MCF 10A (cell line): ENCODE results near the gene VSNL1. TPM values are rescaled to one million over a fixed set of nuclear protein-coding genes. Genes with fewer than 3 reads are reported as not detected.

Experiments
- BruUV-seq: library from RNA; stranded (reverse); fragments of 400-500 nt; replicated peaks from 2 replicates; lab custom pipeline; 2021; lab: Mats Ljungman, UMichigan
- CTCF ChIA-PET: fragments of 300-600 bp; sonication (Branson Sonifier 250); formaldehyde crosslinking; extraction: SDS; loops from one replicate; lab custom pipeline; 2021; ENCODE audit warnings: antibody characterized with exemption, inconsistent platforms; lab: Yijun Ruan, JAX
- POLR2A ChIA-PET: fragments of 300-600, 350-650 bp; sonication (Branson Sonifier 250); formaldehyde crosslinking; extraction: SDS; loops from one replicate; lab custom pipeline; 2020; ENCODE audit warnings: antibody characterized with exemption, inconsistent platforms; lab: Yijun Ruan, JAX
- DNase-seq: peaks from one replicate; pipeline ENCODE4 v3.0.0-alpha.2; 2018; ENCODE audit not compliant: unreplicated experiment
- H3K27ac Mint-ChIP-seq: one replicate; pipeline ENCODE4 v1.8.0; 2022; ENCODE audit warnings: mild to moderate bottlenecking, low read depth, mixed read lengths; ENCODE audit not compliant: unreplicated experiment
- H3K27me3 Mint-ChIP-seq: one replicate; pipeline ENCODE4 v1.8.0; 2022; ENCODE audit warnings: mixed read lengths; ENCODE audit not compliant: insufficient read depth, unreplicated experiment
- H3K36me3 Mint-ChIP-seq: one replicate; pipeline ENCODE4 v1.8.0; 2022; ENCODE audit warnings: mild to moderate bottlenecking, moderate library complexity, mixed read lengths; ENCODE audit not compliant: insufficient read depth, unreplicated experiment
- H3K4me1 Mint-ChIP-seq: one replicate; pipeline ENCODE4 v1.8.0; 2022; ENCODE audit warnings: mixed read lengths; ENCODE audit not compliant: insufficient read depth, unreplicated experiment
- H3K4me3 Mint-ChIP-seq: one replicate; pipeline ENCODE4 v1.8.0; 2022; ENCODE audit warnings: mild to moderate bottlenecking, moderate library complexity, mixed read lengths; ENCODE audit not compliant: unreplicated experiment
- H3K9me3 Mint-ChIP-seq: one replicate; pipeline ENCODE4 v1.8.0; 2022; ENCODE audit warnings: mixed read lengths; ENCODE audit not compliant: unreplicated experiment
- intact Hi-C: fragments of 100-400 bp; cut with micrococcal nuclease; formaldehyde crosslinking; loops from 2 replicates; pipeline ENCODE4 v1.14.1; 2022
- total RNA-seq: library from RNA; stranded (reverse); gene quantifications from 2 replicates; pipeline ENCODE4 v1.2.3, GENCODE V29; 2022
- TF ChIP-seq, protein P1 (sequence below): fragments of 200-600 bp; IDR thresholded peaks from one replicate; pipeline ENCODE4 v1.8.0; 2022; ENCODE audit warnings: antibody characterized with exemption, mild to moderate bottlenecking; ENCODE audit not compliant: unreplicated experiment

VSNL1 gene
- total RNA-seq, 1 experiment from 2014 or later: 2.4 TPM

DNA sequence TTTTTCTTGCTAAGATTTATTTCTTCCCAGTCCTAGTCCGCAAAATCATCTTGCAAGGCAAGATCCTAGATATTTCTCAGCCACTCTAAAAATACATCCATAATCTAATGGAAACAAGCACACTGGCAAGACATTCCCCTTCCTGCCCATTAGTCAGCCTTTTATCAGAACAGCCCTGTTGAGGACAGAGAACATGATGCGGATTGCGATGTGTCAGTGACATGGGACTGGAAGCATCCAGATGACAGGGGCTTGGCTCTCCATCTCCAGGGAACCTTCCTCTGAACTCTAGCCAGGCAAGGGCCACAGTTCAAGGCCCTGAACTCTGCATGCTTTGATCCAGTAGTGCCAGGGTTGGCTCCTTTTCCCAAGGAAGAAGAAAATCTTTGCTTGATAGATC, 70.0 kb downstream of the VSNL1 start:
- Mint-ChIP-seq H3K27me3 (no peaks in the 10 kb centered on the region), H3K36me3 (no peaks in the 10 kb centered on the region), H3K27ac (no peak overlapping the region), H3K4me1 (peaks cover 2% of the 10 kb centered on the region), H3K9me3 (no peaks in the 10 kb centered on the region), H3K4me3 (no peak overlapping the region)
- POLR2A ChIA-PET: no interaction called here
- TF ChIP-seq, protein P1, sequence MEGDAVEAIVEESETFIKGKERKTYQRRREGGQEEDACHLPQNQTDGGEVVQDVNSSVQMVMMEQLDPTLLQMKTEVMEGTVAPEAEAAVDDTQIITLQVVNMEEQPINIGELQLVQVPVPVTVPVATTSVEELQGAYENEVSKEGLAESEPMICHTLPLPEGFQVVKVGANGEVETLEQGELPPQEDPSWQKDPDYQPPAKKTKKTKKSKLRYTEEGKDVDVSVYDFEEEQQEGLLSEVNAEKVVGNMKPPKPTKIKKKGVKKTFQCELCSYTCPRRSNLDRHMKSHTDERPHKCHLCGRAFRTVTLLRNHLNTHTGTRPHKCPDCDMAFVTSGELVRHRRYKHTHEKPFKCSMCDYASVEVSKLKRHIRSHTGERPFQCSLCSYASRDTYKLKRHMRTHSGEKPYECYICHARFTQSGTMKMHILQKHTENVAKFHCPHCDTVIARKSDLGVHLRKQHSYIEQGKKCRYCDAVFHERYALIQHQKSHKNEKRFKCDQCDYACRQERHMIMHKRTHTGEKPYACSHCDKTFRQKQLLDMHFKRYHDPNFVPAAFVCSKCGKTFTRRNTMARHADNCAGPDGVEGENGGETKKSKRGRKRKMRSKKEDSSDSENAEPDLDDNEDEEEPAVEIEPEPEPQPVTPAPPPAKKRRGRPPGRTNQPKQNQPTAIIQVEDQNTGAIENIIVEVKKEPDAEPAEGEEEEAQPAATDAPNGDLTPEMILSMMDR: no peak
- no TSS peak for BruUV-seq
- intact Hi-C loops: no loop called here
- no peak for DNase-seq
- CTCF ChIA-PET: interaction anchor here (0.6 to 0.8 kb wide), 2 partner anchors 35 to 284 kb away, joined by 3 to 4 read pairs; no protein-coding TSS in a partner anchor

DNA sequence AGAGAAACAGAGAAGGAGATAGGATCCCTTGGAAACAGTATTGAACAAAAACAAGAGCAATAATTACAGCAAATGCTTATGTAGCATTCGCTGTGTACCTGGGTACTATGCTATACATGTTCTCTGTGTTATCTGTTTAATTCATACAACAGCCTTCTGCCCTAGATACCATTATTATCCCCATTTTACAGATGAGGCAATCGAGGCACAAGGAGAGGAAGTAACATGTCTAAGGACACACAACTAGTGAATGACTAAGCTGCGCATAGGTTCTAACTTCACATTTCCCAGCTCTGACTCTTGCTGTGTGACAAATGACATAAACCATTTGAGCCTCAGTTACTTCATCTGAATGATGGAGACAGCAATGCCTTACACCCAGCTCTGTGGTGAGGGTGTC, 70.5 kb downstream of the VSNL1 start:
- no peak overlapping the region for H3K27ac Mint-ChIP-seq
- H3K4me3 Mint-ChIP-seq: no peak overlapping the region
- H3K9me3 Mint-ChIP-seq: no peaks in the 10 kb centered on the region
- TF ChIP-seq, protein P1: no peak
- ChIA-PET CTCF (interaction anchor here (0.6 to 0.8 kb wide), 2 partner anchors 284 to 301 kb away, joined by 3 read pairs; no protein-coding TSS in a partner anchor), POLR2A (no interaction called here)
- H3K36me3 Mint-ChIP-seq: no peaks in the 10 kb centered on the region
- no peaks in the 10 kb centered on the region for H3K27me3 Mint-ChIP-seq
- no peak for DNase-seq
- intact Hi-C loops: no loop called here
- peaks cover 7% of the 10 kb centered on the region for H3K4me1 Mint-ChIP-seq
- BruUV-seq: no TSS peak

DNA sequence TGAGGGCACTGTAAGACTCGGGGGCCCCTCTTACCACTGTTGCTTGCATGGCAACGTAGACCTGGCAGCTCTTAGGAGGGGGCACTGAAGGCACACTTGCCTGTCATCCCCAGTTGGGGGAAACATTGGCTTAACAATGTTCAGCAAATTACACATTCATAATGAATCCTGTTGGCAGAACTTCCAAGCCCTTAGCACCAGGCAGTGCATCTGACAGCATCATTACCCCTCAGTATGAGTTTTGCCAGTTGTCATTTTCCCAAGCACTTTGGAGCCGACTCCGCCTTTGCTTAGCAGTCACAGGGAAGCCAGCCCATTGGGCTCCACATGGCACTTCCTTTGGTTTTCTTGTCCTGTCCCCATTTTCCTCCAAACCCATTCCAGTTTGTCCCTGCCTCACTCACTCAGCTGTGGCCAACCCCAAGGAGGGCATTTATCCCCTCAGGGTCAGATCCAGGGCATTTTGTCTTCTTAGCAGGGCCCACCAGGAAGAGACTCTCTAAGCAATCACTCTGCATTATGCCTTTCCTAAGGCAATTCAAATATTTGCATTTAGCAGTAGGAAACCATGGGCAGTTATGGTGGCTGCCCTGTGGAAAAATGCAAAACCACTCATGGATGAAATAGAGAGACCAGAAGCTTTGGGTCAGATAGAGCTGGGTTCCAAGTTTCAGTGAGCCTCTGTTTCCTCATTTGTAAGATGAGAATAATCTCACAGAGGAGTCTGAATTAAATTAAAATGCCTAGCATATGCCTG, 73.9 kb downstream of the VSNL1 start:
- H3K27me3 Mint-ChIP-seq: no peaks in the 10 kb centered on the region
- BruUV-seq: no TSS peak
- no peak for DNase-seq
- intact Hi-C loops: no loop called here
- no peaks in the 10 kb centered on the region for H3K36me3 Mint-ChIP-seq
- H3K4me3 Mint-ChIP-seq: no peak overlapping the region
- peaks cover 9% of the 10 kb centered on the region for H3K4me1 Mint-ChIP-seq
- TF ChIP-seq, protein P1: no peak
- no peak overlapping the region for H3K27ac Mint-ChIP-seq
- POLR2A ChIA-PET: interaction anchor here (2.4 kb wide), 1 partner anchor 24 kb away, joined by 5 read pairs; no protein-coding TSS in a partner anchor
- CTCF ChIA-PET: interaction anchor here (0.5 to 1.0 kb wide), 5 partner anchors 10 to 68 kb away, joined by 3 to 5 read pairs (median 3); no protein-coding TSS in a partner anchor
- no peaks in the 10 kb centered on the region for H3K9me3 Mint-ChIP-seq

DNA sequence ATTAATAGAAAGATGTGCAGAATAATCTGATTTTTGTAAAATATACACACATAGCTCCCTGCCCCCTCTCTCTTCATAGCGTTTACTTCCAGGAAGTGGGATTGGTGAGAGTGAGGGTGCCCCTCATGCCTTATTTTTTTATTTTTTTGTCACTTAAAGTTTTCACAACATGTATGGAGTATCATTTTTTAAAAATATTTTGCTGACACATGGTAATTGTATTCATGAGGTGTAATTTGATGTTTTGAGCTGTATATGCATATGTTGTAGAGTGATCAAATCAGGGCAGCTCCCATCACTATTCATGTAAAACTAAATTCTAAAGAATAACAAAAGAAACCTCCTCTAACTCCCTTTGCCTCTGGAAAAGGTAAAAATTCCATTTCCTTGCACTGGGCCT, 74.7 kb downstream of the VSNL1 start:
- H3K36me3 Mint-ChIP-seq: no peaks in the 10 kb centered on the region
- H3K4me3 Mint-ChIP-seq: no peak overlapping the region
- intact Hi-C loops: no loop called here
- H3K27ac Mint-ChIP-seq: peak overlapping the region; percentile 55
- ChIA-PET POLR2A (interaction anchor here (0.7 to 2.4 kb wide), 2 partner anchors 25 to 75 kb away, joined by 3 to 5 read pairs; no protein-coding TSS in a partner anchor), CTCF (interaction anchor here (0.5 to 1.3 kb wide), 3 partner anchors 23 to 76 kb away, joined by 3 to 4 read pairs (median 3); no protein-coding TSS in a partner anchor)
- no peaks in the 10 kb centered on the region for H3K27me3 Mint-ChIP-seq
- H3K4me1 Mint-ChIP-seq: peaks cover 15% of the 10 kb centered on the region
- TF ChIP-seq, protein P1: no peak
- no peaks in the 10 kb centered on the region for H3K9me3 Mint-ChIP-seq
- no peak for DNase-seq
- no TSS peak for BruUV-seq
